Endothelial cell of umbilical vein (primary cell): ENCODE measurements around the gene IL1RL2. TPM values are rescaled to one million over a fixed set of nuclear protein-coding genes. Genes with fewer than 3 reads are reported as not detected.

ENCODE experiments used
- BruUV-seq: library from RNA; stranded (reverse); fragments of 400-500 nt; replicated peaks from 2 replicates; lab custom pipeline; 2021; lab: Mats Ljungman, UMichigan
- CTCF ChIA-PET: fragments of 300-600, 350-600 bp; sonication (Branson Sonifier 250); formaldehyde crosslinking; loops from one replicate; lab custom pipeline; 2021; ENCODE audit warnings: antibody characterized with exemption, inconsistent platforms; lab: Charles Lee
- POLR2A ChIA-PET: fragments of 300-600, 350-600 bp; sonication (Branson Sonifier 250); formaldehyde crosslinking; loops from one replicate; lab custom pipeline; 2021; ENCODE audit warnings: antibody characterized with exemption, inconsistent platforms; lab: Charles Lee
- DNase-seq: peaks from one replicate; pipeline ENCODE4 v3.0.0-alpha.2; 2011; ENCODE audit warnings: low read depth, low spot score
- FAIRE-seq: peaks from 2 replicates; lab custom pipeline; 2011; peaks lifted over from hg19 to GRCh38; lab: Jason Lieb, UNC
- H2AFZ ChIP-seq: 2 replicates; pipeline ENCODE4 v1.6.0; 2012; ENCODE audit warnings: low read depth, low read length, control low read depth, inconsistent platforms
- H3K27ac ChIP-seq: 2 replicates; pipeline ENCODE4 v1.5.1; 2011; ENCODE audit warnings: low read depth, mild to moderate bottlenecking, control low read depth, low read length, moderate library complexity; ENCODE audit not compliant: insufficient read depth
- H3K27me3 ChIP-seq, 2 experiments: 2 replicates each; pipeline versions ENCODE4 v1.6.0 to v1.6.1; 2011; ENCODE audit warnings: low read length in 2 of 2, mixed read lengths in 1 of 2; ENCODE audit not compliant: control insufficient read depth in 2 of 2, insufficient read depth in 2 of 2
- H3K36me3 ChIP-seq, 2 experiments: 2 replicates in 1 of 2; 3 replicates in 1 of 2; pipeline ENCODE4 v1.5.1; 2011; ENCODE audit warnings: low read length in 2 of 2, mild to moderate bottlenecking in 1 of 2, moderate library complexity in 1 of 2; ENCODE audit not compliant: control insufficient read depth in 2 of 2, insufficient read depth in 2 of 2; ENCODE audit errors: extremely low read depth in 1 of 2
- H3K4me1 ChIP-seq: 3 replicates; pipeline ENCODE4 v1.5.1; 2011; ENCODE audit warnings: mild to moderate bottlenecking, low read length; ENCODE audit not compliant: control insufficient read depth, insufficient read depth; ENCODE audit errors: extremely low read depth
- H3K4me2 ChIP-seq: 2 replicates; pipeline ENCODE4 v1.6.1; 2011; ENCODE audit warnings: low read length, control low read depth, mixed read lengths; ENCODE audit not compliant: insufficient read depth
- H3K4me3 ChIP-seq, 3 experiments: fragments of 200-600 bp in 1 of 3; sonication (generic), shearing (Covaris generic) in 1 of 3; replicated peaks in 1 of 3; 2 replicates each; pipeline ENCODE4 v1.5.1; 2011 to 2016; ENCODE audit warnings: control low read depth in 3 of 3, low read length in 3 of 3, mild to moderate bottlenecking in 2 of 3, inconsistent platforms in 1 of 3, low read depth in 1 of 3, moderate library complexity in 1 of 3; ENCODE audit not compliant: insufficient read depth in 1 of 3
- H3K79me2 ChIP-seq: 2 replicates; pipeline ENCODE4 v1.6.0; 2012; ENCODE audit warnings: low read length, inconsistent platforms; ENCODE audit not compliant: control insufficient read depth, insufficient read depth
- H3K9ac ChIP-seq: replicated peaks from 2 replicates; pipeline ENCODE3; 2011; ENCODE audit warnings: low read length, control low read depth; ENCODE audit not compliant: insufficient read depth; ENCODE audit errors: extremely low read depth
- H3K9me1 ChIP-seq: replicated peaks from 3 replicates; pipeline ENCODE4 v1.6.0; 2011; ENCODE audit warnings: mild to moderate bottlenecking, low read length; ENCODE audit not compliant: control insufficient read depth, insufficient read depth; ENCODE audit errors: extremely low read depth
- H3K9me3 ChIP-seq: replicated peaks from 2 replicates; pipeline ENCODE4 v1.5.1; 2012; ENCODE audit warnings: low read length, inconsistent platforms; ENCODE audit not compliant: control insufficient read depth, insufficient read depth
- H4K20me1 ChIP-seq: replicated peaks from 2 replicates; pipeline ENCODE3; 2011; ENCODE audit warnings: mild to moderate bottlenecking, low read length; ENCODE audit not compliant: control insufficient read depth, insufficient read depth; ENCODE audit errors: extremely low read depth
- EZH2 ChIP-seq: IDR thresholded peaks from 2 replicates; pipeline ENCODE4 v1.6.1; 2012; ENCODE audit warnings: borderline replicate concordance, low read depth, mild to moderate bottlenecking, moderate library complexity, low read length, inconsistent platforms; ENCODE audit not compliant: severe bottlenecking
- FOS ChIP-seq: IDR thresholded peaks from 2 replicates; pipeline ENCODE4 v1.6.1; 2011; ENCODE audit warnings: mild to moderate bottlenecking, low read length, moderate library complexity, borderline replicate concordance; ENCODE audit not compliant: insufficient read depth
- GATA2 ChIP-seq: IDR thresholded peaks from 2 replicates; pipeline ENCODE4 v1.7.0; 2011; ENCODE audit warnings: low read depth, mild to moderate bottlenecking, moderate library complexity, mixed read lengths, low read length; ENCODE audit not compliant: insufficient read length, insufficient read depth
- JUN ChIP-seq: IDR thresholded peaks from 2 replicates; pipeline ENCODE4 v1.6.1; 2011; ENCODE audit warnings: borderline replicate concordance, low read depth; ENCODE audit not compliant: insufficient read length, insufficient read depth
- MYC ChIP-seq: IDR thresholded peaks from one replicate; pipeline ENCODE4 v1.6.1; 2011; ENCODE audit warnings: mild to moderate bottlenecking, low read depth, low read length
- POLR2A ChIP-seq: IDR thresholded peaks from 2 replicates; pipeline ENCODE4 v1.6.1; 2012; ENCODE audit warnings: low read depth, mild to moderate bottlenecking, control low read depth, low read length
- POLR2AphosphoS5 ChIP-seq: IDR thresholded peaks from 2 replicates; pipeline ENCODE4 v1.6.1; 2012; ENCODE audit warnings: low read depth, mild to moderate bottlenecking, control low read depth, low read length, moderate library complexity; ENCODE audit not compliant: insufficient read depth
- dilution Hi-C: fragments of 300-500 bp; cut with MboI; formaldehyde crosslinking; loops from one replicate; pipeline ENCODE4 v1.15.0; 2019; ENCODE audit warnings: low sequenced_read_pairs; ENCODE audit not compliant: extremely low pct_ligation_motif_present
- intact Hi-C: fragments of 100-400 bp; cut with micrococcal nuclease; formaldehyde crosslinking; loops from one replicate; pipeline ENCODE4 v1.10.0; 2022
- polyA plus RNA-seq, 4 experiments: library from polyadenylated mRNA; depleted of rRNA in 3 of 4; stranded (reverse) in 3 of 4; unstranded in 1 of 4; fragments of >200 nt; gene quantifications; 2 replicates each; pipeline versions ENCODE4 v1.2.1 to v1.2.3, GENCODE V29; 2011 to 2012; ENCODE audit warnings: missing spikeins in 1 of 4
- total RNA-seq: library from RNA; stranded (reverse); gene quantifications from 2 replicates; pipeline ENCODE4 v1.2.3, GENCODE V29; 2021
- TF ChIP-seq, protein P1 (sequence below): IDR thresholded peaks from 2 replicates; pipeline ENCODE4 v1.6.1; 2011; ENCODE audit not compliant: insufficient read depth, insufficient read length
- TF ChIP-seq, protein P2 (sequence below), 2 donors: IDR thresholded peaks; 1 replicate in 1 of 2; 2 replicates in 1 of 2; pipeline ENCODE4 v1.5.1; 2011; ENCODE audit warnings: low read length in 2 of 2, mild to moderate bottlenecking in 2 of 2, moderate library complexity in 2 of 2, control low read depth in 1 of 2, inconsistent platforms in 1 of 2, low read depth in 1 of 2; ENCODE audit not compliant: insufficient read depth in 1 of 2; ENCODE audit errors: extremely low read depth in 1 of 2

IL1RL2 gene
- total and polyA plus RNA-seq, 2 donors (not counting 3 experiments of a cell fraction or from before 2014, with no cell fraction given), result 0.11 TPM; not detected in 1

DNA sequence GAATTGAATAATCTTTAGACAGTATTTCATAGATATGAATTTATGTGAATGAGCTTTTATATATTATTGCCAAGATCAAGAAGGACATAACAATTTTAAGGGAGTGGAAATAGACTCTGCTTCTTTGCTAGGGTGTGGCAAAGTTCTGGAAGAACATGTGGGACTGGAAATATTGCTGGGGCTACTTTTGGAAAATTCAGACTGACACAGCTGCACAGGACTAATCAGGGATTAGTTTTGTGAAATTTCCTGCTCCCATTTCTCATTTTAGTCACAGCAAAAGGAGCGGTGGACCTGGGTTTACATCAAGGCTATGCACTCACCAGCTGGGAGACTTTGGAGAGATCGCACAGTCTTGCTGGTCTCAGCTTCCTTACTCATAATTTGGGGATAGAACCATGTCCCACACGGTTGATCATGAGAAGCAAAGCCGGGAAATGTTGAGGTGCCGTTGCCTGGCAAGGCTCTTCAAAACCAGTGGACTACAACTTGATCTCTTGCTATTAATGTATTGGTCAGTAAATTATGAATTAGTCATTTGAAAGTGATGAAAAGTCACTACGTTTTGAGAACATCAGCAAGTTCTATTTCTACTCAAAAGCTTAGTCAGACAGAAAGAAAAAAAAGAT, 42.4 kb downstream of the IL1RL2 start:
- H3K27ac ChIP-seq, result no peak overlapping the region
- dilution Hi-C loops, result no loop called here

More for the DNA sequence above, 42.4 kb downstream of the IL1RL2 start:
- Histone ChIP-seq H4K20me1 (no peaks in the 10 kb centered on the region), H3K4me3 (no peak overlapping the region), H3K9ac (no peak overlapping the region), H3K36me3 (no peaks in the 10 kb centered on the region), H3K79me2 (no peaks in the 10 kb centered on the region), H3K27me3 (no peaks in the 10 kb centered on the region), H2AFZ (no peak overlapping the region), H3K9me3 (no peaks in the 10 kb centered on the region), H3K4me2 (no peak overlapping the region), H3K9me1 (no peaks in the 10 kb centered on the region), H3K4me1 (peaks cover 25% of the 10 kb centered on the region)
- ChIA-PET POLR2A (no interaction called here), CTCF (no interaction called here)
- BruUV-seq, result no TSS peak
- no peak for FAIRE-seq
- intact Hi-C loops, result no loop called here
- no peak for TF ChIP-seq POLR2A
- no peak for TF ChIP-seq GATA2
- no peak for TF ChIP-seq FOS
- no peak for TF ChIP-seq MYC
- TF ChIP-seq, protein P1, sequence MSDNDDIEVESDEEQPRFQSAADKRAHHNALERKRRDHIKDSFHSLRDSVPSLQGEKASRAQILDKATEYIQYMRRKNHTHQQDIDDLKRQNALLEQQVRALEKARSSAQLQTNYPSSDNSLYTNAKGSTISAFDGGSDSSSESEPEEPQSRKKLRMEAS, result no peak
- TF ChIP-seq JUN, result no peak
- no peak for TF ChIP-seq POLR2AphosphoS5
- TF ChIP-seq EZH2, result no peak
- TF ChIP-seq, protein P2, sequence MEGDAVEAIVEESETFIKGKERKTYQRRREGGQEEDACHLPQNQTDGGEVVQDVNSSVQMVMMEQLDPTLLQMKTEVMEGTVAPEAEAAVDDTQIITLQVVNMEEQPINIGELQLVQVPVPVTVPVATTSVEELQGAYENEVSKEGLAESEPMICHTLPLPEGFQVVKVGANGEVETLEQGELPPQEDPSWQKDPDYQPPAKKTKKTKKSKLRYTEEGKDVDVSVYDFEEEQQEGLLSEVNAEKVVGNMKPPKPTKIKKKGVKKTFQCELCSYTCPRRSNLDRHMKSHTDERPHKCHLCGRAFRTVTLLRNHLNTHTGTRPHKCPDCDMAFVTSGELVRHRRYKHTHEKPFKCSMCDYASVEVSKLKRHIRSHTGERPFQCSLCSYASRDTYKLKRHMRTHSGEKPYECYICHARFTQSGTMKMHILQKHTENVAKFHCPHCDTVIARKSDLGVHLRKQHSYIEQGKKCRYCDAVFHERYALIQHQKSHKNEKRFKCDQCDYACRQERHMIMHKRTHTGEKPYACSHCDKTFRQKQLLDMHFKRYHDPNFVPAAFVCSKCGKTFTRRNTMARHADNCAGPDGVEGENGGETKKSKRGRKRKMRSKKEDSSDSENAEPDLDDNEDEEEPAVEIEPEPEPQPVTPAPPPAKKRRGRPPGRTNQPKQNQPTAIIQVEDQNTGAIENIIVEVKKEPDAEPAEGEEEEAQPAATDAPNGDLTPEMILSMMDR (IDR thresholded peaks at IDR 0.05; ENCODE audit: extremely low read depth in 1 of 2, insufficient read depth in 1 of 2, low read depth in 1 of 2, low read length in 2 of 2), result no peak
- DNase-seq, result no peak
